ENCODE data around the gene PIK3C2G. TPM values are rescaled to one million over a fixed set of nuclear protein-coding genes. Genes with fewer than 3 reads are reported as not detected.

PIK3C2G gene
- polyA plus RNA-seq: 1.7 to 3.7 TPM (median 2.0 TPM) in 3 replicates
- polyA plus RNA-seq (2011; ENCODE audit: low read depth): 0.24 TPM
- 0.91 and 2.4 TPM in 2 replicates for polyA plus RNA-seq (2011; cell fraction: cytosol; rRNA removed)
- polyA plus RNA-seq (2011; cell fraction: nucleus; rRNA removed): 3.0 and 3.2 TPM in 2 replicates
- 0.42 and 1.4 TPM in 2 replicates for polyA plus RNA-seq (2012; ENCODE audit: low replicate concordance)
- polyA minus RNA-seq: 0.82 to 7.4 TPM (median 3.4 TPM) in 3 replicates
- 0.58 TPM for polyA minus RNA-seq (2011; cell fraction: cytosol; rRNA and poly(A)+ RNA removed)
- 5.6 and 12.3 TPM in 2 replicates for polyA minus RNA-seq (2011; cell fraction: nucleus; rRNA and poly(A)+ RNA removed)

- Histone ChIP-seq H4K20me1 (ENCODE audit: control insufficient read depth, extremely low read depth, insufficient read depth, low read length) (no peaks in the 10 kb centered on the region), H3K4me3 (ENCODE audit: control insufficient read depth in 2 of 3, extremely low read depth in 1 of 3, insufficient read depth in 2 of 3, low read depth in 1 of 3, low read length in 3 of 3) (peak within 1 kb of the TSS; percentile 27 to 65 (median 63)), H3K79me2 (ENCODE audit: control insufficient read depth, insufficient read depth, low read length) (peaks cover 21% of the 10 kb centered on the region), H3K9ac (ENCODE audit: control insufficient read depth, extremely low read depth, insufficient read depth, low read length) (peak within 1 kb of the TSS; percentile 71), H3K27ac (ENCODE audit: control insufficient read depth, insufficient read depth, low read length) (peak within 1 kb of the TSS; percentile 91), H3K9me1 (ENCODE audit: control insufficient read depth, extremely low read depth, insufficient read depth, low read length) (no peaks in the 10 kb centered on the region), H3K27me3 (ENCODE audit: control insufficient read depth, extremely low read depth, insufficient read depth, low read length) (no peaks in the 10 kb centered on the region), H3K4me2 (ENCODE audit: control insufficient read depth, extremely low read depth, insufficient read depth, low read depth, low read length) (peak within 1 kb of the TSS; percentile 100), H3K36me3 (ENCODE audit: control insufficient read depth in 2 of 2, extremely low read depth in 1 of 2, insufficient read depth in 2 of 2, low read length in 2 of 2) (no peaks in the 10 kb centered on the region), H3K4me1 (ENCODE audit: control insufficient read depth, extremely low read depth, insufficient read depth, low read length) (peaks cover 4% of the 10 kb centered on the region), H3K9me3 (ENCODE audit: control insufficient read depth, low read depth, low read length) (no peaks in the 10 kb centered on the region), H2AFZ (ENCODE audit: control insufficient read depth, low read length) (peak within 1 kb of the TSS; percentile 83)
- dilution Hi-C loops (cut with MboI; ENCODE audit: extremely low pct_ligation_motif_present, low sequenced_read_pairs): no loop called here
- FAIRE-seq (peak; percentile 67), DNase-seq (ENCODE audit: low read depth, low spot score) (no peak)
- TF ChIP-seq EZH2 (IDR thresholded peaks at IDR 0.05; ENCODE audit: low read length): no peak
- TF ChIP-seq CTCF (optimal IDR thresholded peaks at IDR 0.05 in 1 of 3, IDR thresholded peaks at IDR 0.05 in 1 of 3, conservative IDR thresholded peaks at IDR 0.05 in 1 of 3; ENCODE audit: extremely low read depth in 1 of 3, insufficient read depth in 2 of 3, low read length in 3 of 3): no peak
Measured at GRCh38 chr12:18261273-18261672, at the start of gene PIK3C2G. TSS of gene PIK3C2G (plus strand) at chr12:18261518. CDS start at chr12:18282082, 20,564 bp downstream.

GRCh38 chr12:18217966-18218365 lies 43.4 kb upstream of the PIK3C2G start:
- no peak for TF ChIP-seq CTCF (optimal IDR thresholded peaks at IDR 0.05 in 1 of 3, IDR thresholded peaks at IDR 0.05 in 1 of 3, conservative IDR thresholded peaks at IDR 0.05 in 1 of 3; ENCODE audit: extremely low read depth in 1 of 3, insufficient read depth in 2 of 3, low read length in 3 of 3)
- no peak for TF ChIP-seq EZH2 (IDR thresholded peaks at IDR 0.05; ENCODE audit: low read length)
- H4K20me1 ChIP-seq (ENCODE audit: control insufficient read depth, extremely low read depth, insufficient read depth, low read length): no peaks in the 10 kb centered on the region
- no peak for DNase-seq (ENCODE audit: low read depth, low spot score)
- H3K27me3 ChIP-seq (ENCODE audit: control insufficient read depth, extremely low read depth, insufficient read depth, low read length): no peaks in the 10 kb centered on the region
- H3K9ac ChIP-seq (ENCODE audit: control insufficient read depth, extremely low read depth, insufficient read depth, low read length): no peak overlapping the region
- H3K79me2 ChIP-seq (ENCODE audit: control insufficient read depth, insufficient read depth, low read length): no peaks in the 10 kb centered on the region
- no peaks in the 10 kb centered on the region for H3K4me1 ChIP-seq (ENCODE audit: control insufficient read depth, extremely low read depth, insufficient read depth, low read length)
- H3K27ac ChIP-seq (ENCODE audit: control insufficient read depth, insufficient read depth, low read length): no peak overlapping the region
- no peak for FAIRE-seq
- H3K9me3 ChIP-seq (ENCODE audit: control insufficient read depth, low read depth, low read length): no peaks in the 10 kb centered on the region
- H3K36me3 ChIP-seq (ENCODE audit: control insufficient read depth in 2 of 2, extremely low read depth in 1 of 2, insufficient read depth in 2 of 2, low read length in 2 of 2): no peaks in the 10 kb centered on the region
- no peaks in the 10 kb centered on the region for H3K9me1 ChIP-seq (ENCODE audit: control insufficient read depth, extremely low read depth, insufficient read depth, low read length)
- no peak overlapping the region for H3K4me2 ChIP-seq (ENCODE audit: control insufficient read depth, extremely low read depth, insufficient read depth, low read depth, low read length)
- no peak overlapping the region for H2AFZ ChIP-seq (ENCODE audit: control insufficient read depth, low read length)
- dilution Hi-C loops (cut with MboI; ENCODE audit: extremely low pct_ligation_motif_present, low sequenced_read_pairs): no loop called here
- H3K4me3 ChIP-seq (ENCODE audit: control insufficient read depth in 2 of 3, extremely low read depth in 1 of 3, insufficient read depth in 2 of 3, low read depth in 1 of 3, low read length in 3 of 3): no peak overlapping the region

All from keratinocyte (primary cell).